HCT116 (cell line): Measurements from ENCODE around the gene WDR27.

Source experiments
- CEBPB ChIP-seq: IDR thresholded peaks from 2 replicates; pipeline ENCODE4 v1.6.1; 2012; ENCODE audit warnings: low read depth
- CTCF ChIP-seq, 3 experiments: fragments of 200-600 bp in 1 of 3; sonication (generic) in 1 of 3; IDR thresholded peaks in 2 of 3; conservative IDR thresholded peaks in 1 of 3; 2 replicates each; pipeline ENCODE4 v1.5.1; 2012 to 2017; ENCODE audit warnings: low read depth in 2 of 3, low read length in 2 of 3, antibody characterized with exemption in 1 of 3, borderline replicate concordance in 1 of 3, control low read depth in 1 of 3, mild to moderate bottlenecking in 1 of 3, mixed read lengths in 1 of 3, mixed run types in 1 of 3, moderate library complexity in 1 of 3; ENCODE audit not compliant: insufficient read depth in 1 of 3
- EGR1 ChIP-seq: IDR thresholded peaks from 2 replicates; pipeline ENCODE4 v1.6.1; 2012; ENCODE audit warnings: low read depth
- EZH2 ChIP-seq: fragments of 200-600 bp; sonication (generic); IDR thresholded peaks from 2 replicates; pipeline ENCODE4 v1.6.1; 2017; ENCODE audit warnings: antibody characterized with exemption, mixed run types
- POLR2A ChIP-seq: IDR thresholded peaks from 2 replicates; pipeline ENCODE4 v1.7.0; 2011; ENCODE audit warnings: borderline replicate concordance; ENCODE audit not compliant: insufficient read depth, insufficient read length; ENCODE audit errors: extremely low read depth
- POLR2AphosphoS5 ChIP-seq: IDR thresholded peaks from 2 replicates; pipeline ENCODE4 v1.6.1; 2011; ENCODE audit warnings: mild to moderate bottlenecking, low read depth, low read length, moderate library complexity
- RAD21 ChIP-seq: IDR thresholded peaks from 2 replicates; pipeline ENCODE4 v1.6.1; 2012; ENCODE audit warnings: low read depth, mild to moderate bottlenecking
- SIN3A ChIP-seq: IDR thresholded peaks from 2 replicates; pipeline ENCODE4 v1.6.1; 2012; ENCODE audit warnings: low read depth
- YY1 ChIP-seq: IDR thresholded peaks from 2 replicates; pipeline ENCODE4 v1.6.1; 2011; ENCODE audit warnings: low read length, low read depth, moderate library complexity, mild to moderate bottlenecking; ENCODE audit not compliant: insufficient replicate concordance; ENCODE audit errors: extremely low read depth
- ZBTB33 ChIP-seq: IDR thresholded peaks from 2 replicates; pipeline ENCODE4 v1.6.1; 2011; ENCODE audit warnings: mild to moderate bottlenecking, low read length, moderate library complexity; ENCODE audit not compliant: insufficient replicate concordance; ENCODE audit errors: extremely low read depth
- TF ChIP-seq, protein P1 (sequence below): IDR thresholded peaks from 2 replicates; pipeline ENCODE4 v1.6.1; 2012; ENCODE audit warnings: low read depth

GRCh38 chr6:169692516-169692915 lies 9.3 kb downstream of the WDR27 start:
- TF ChIP-seq CTCF (IDR thresholded peaks at IDR 0.05 in 2 of 3, conservative IDR thresholded peaks at IDR 0.05 in 1 of 3; ENCODE audit: borderline replicate concordance in 1 of 3, insufficient read depth in 1 of 3, low read depth in 2 of 3, low read length in 2 of 3) (no peak), YY1 (no peak), RAD21 (no peak), POLR2AphosphoS5 (no peak), CEBPB (no peak), POLR2A (no peak), EZH2 (no peak), ZBTB33 (no peak), SIN3A (no peak), EGR1 (no peak)
- TF ChIP-seq, protein P1, sequence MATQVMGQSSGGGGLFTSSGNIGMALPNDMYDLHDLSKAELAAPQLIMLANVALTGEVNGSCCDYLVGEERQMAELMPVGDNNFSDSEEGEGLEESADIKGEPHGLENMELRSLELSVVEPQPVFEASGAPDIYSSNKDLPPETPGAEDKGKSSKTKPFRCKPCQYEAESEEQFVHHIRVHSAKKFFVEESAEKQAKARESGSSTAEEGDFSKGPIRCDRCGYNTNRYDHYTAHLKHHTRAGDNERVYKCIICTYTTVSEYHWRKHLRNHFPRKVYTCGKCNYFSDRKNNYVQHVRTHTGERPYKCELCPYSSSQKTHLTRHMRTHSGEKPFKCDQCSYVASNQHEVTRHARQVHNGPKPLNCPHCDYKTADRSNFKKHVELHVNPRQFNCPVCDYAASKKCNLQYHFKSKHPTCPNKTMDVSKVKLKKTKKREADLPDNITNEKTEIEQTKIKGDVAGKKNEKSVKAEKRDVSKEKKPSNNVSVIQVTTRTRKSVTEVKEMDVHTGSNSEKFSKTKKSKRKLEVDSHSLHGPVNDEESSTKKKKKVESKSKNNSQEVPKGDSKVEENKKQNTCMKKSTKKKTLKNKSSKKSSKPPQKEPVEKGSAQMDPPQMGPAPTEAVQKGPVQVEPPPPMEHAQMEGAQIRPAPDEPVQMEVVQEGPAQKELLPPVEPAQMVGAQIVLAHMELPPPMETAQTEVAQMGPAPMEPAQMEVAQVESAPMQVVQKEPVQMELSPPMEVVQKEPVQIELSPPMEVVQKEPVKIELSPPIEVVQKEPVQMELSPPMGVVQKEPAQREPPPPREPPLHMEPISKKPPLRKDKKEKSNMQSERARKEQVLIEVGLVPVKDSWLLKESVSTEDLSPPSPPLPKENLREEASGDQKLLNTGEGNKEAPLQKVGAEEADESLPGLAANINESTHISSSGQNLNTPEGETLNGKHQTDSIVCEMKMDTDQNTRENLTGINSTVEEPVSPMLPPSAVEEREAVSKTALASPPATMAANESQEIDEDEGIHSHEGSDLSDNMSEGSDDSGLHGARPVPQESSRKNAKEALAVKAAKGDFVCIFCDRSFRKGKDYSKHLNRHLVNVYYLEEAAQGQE: no peak
